Measurements from ENCODE around the gene TMEM238L.

DNA sequence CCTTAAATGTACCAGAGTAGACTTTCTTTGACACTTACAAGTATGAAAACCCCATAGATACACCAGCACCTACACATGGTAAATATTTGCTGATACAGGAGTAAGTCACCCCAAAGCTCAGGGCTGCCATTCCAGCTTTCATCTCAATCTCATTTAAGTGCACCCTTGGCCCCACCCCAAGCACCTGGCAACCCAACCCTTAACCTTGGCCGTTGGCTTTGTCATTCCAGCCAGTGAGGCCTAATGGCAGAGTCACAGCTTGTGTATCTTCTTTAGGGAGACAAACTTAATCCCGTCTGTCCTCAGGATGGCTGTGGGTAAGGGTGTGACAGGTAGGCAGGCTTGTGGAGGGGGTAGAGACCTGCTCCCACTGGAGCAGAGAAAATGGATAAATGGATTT lies 42.6 kb downstream of the TMEM238L start:
- TF ChIP-seq, protein P1, sequence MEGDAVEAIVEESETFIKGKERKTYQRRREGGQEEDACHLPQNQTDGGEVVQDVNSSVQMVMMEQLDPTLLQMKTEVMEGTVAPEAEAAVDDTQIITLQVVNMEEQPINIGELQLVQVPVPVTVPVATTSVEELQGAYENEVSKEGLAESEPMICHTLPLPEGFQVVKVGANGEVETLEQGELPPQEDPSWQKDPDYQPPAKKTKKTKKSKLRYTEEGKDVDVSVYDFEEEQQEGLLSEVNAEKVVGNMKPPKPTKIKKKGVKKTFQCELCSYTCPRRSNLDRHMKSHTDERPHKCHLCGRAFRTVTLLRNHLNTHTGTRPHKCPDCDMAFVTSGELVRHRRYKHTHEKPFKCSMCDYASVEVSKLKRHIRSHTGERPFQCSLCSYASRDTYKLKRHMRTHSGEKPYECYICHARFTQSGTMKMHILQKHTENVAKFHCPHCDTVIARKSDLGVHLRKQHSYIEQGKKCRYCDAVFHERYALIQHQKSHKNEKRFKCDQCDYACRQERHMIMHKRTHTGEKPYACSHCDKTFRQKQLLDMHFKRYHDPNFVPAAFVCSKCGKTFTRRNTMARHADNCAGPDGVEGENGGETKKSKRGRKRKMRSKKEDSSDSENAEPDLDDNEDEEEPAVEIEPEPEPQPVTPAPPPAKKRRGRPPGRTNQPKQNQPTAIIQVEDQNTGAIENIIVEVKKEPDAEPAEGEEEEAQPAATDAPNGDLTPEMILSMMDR (IDR thresholded peaks at IDR 0.05; ENCODE audit: extremely low read depth in 1 of 2, insufficient read depth in 1 of 2, low read depth in 1 of 2, low read length in 2 of 2), result no peak
- TF ChIP-seq POLR2A (IDR thresholded peaks at IDR 0.05; ENCODE audit: low read depth, low read length), result no peak

All from endothelial cell of umbilical vein (primary cell).